H1 (cell line): ENCODE results near the gene GALNT12. TPM values are rescaled to one million over a fixed set of nuclear protein-coding genes. Genes with fewer than 3 reads are reported as not detected.

Experiments
- CHD1 ChIP-seq: IDR thresholded peaks from 2 replicates; pipeline ENCODE4 v1.6.1; 2012; ENCODE audit warnings: low read depth, low read length, improper control_type of control experiment
- CTCF ChIP-seq, 3 experiments: IDR thresholded peaks; 1 replicate in 2 of 3; 2 replicates in 1 of 3; pipeline versions ENCODE4 v1.5.1 to v1.6.1; 2011; ENCODE audit warnings: low read length in 3 of 3, mild to moderate bottlenecking in 3 of 3, inconsistent platforms in 2 of 3, low read depth in 1 of 3, moderate library complexity in 1 of 3; ENCODE audit not compliant: insufficient read depth in 1 of 3; ENCODE audit errors: control extremely low read depth in 1 of 3
- GABPA ChIP-seq: IDR thresholded peaks from 2 replicates; pipeline ENCODE4 v1.6.1; 2011; ENCODE audit warnings: mild to moderate bottlenecking, low read length, moderate library complexity, borderline replicate concordance; ENCODE audit not compliant: insufficient read depth
- POLR2A ChIP-seq, 2 experiments: IDR thresholded peaks; 1 replicate in 1 of 2; 2 replicates in 1 of 2; pipeline ENCODE4 v1.6.1; 2011; ENCODE audit warnings: low read depth in 2 of 2, low read length in 2 of 2, mild to moderate bottlenecking in 2 of 2; ENCODE audit errors: control extremely low read depth in 1 of 2
- polyA plus RNA-seq, 7 experiments: library from polyadenylated mRNA; depleted of rRNA in 3 of 7; stranded (reverse) in 5 of 7; unstranded in 2 of 7; fragments of >200 nt in 5 of 7; fragments of 200-250 nt in 2 of 7; gene quantifications; 1 replicate in 5 of 7; 2 replicates in 1 of 7; 4 replicates in 1 of 7; pipeline versions ENCODE4 v1.2.1 to v1.2.3, GENCODE V29; 2011 to 2013; ENCODE audit warnings: missing spikeins in 2 of 7, mixed read lengths in 2 of 7
- total RNA-seq: library from RNA; stranded (reverse); fragmentation: NEBNext Ultra II Directional; extraction: Animal tissue kit (Norgen Biotek cat#: 25700); gene quantifications from 2 replicates; pipeline ENCODE4 v1.2.1, GENCODE V29; 2021

GALNT12 gene
- total and polyA plus RNA-seq, 2 of the 8 experiments (the other 6 are each of a cell fraction or from before 2014, with no cell fraction given), result 16.2 to 19.6 TPM

DNA sequence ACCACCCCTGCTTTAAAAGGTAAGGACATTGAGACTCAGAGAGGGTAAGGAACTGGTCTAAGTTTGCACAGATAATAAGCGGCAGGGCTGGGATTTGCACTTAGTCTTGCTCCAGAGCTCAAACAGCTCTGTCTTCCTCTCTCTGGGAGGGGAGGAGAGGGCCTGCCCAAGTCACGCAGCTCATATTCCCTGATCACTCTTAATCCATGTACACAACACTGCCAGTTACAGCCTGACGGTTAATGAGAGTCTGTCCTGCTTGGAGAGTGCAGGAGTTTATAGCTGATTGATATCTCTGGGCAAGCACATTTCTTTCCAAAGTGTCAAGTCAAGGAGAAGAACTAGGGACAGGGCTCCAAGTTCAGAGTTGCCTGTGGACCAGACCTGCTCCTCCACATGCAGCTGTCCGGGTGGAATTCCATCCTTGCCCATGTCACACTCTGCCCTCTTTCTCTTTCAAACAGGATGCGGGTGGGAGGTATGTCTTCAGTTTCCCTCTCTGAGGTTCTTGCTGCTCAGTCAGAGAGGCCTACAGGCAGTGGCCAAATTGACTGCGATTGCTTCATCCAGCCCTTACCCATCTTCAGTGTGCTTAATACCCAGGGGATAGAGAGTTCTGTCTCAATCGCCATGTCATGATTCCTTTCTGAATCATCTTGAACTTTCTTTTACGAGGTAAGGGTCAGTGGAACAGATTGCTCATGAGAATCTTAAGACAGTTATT, 54.5 kb downstream of the GALNT12 start (continued):
- TF ChIP-seq CTCF (IDR thresholded peaks at IDR 0.05; ENCODE audit: control extremely low read depth in 1 of 3, insufficient read depth in 1 of 3, low read depth in 1 of 3, low read length in 3 of 3), result no peak
- no peak for TF ChIP-seq GABPA
- TF ChIP-seq POLR2A (IDR thresholded peaks at IDR 0.05; ENCODE audit: control extremely low read depth in 1 of 2, low read depth in 2 of 2, low read length in 2 of 2), result no peak
- TF ChIP-seq CHD1, result no peak
